Measurements from ENCODE around the gene CDC16. TPM values are rescaled to one million over a fixed set of nuclear protein-coding genes. Genes with fewer than 3 reads are reported as not detected.

The CDC16 gene
- total RNA-seq, 1 donor from 2014 or later, result 40.7 TPM

Other genes starting within 250 kb of the CDC16 start
- gene RASA3, start 102.3 kb upstream of the CDC16 start, total RNA-seq, result 41.0 and 41.5 TPM in 2 replicates
- not detected in 2 replicates for gene CFAP97D2, start 55.6 kb upstream of the CDC16 start, total RNA-seq
- 18.3 and 21.9 TPM in 2 replicates for gene UPF3A, start 46.7 kb downstream of the CDC16 start, total RNA-seq
- gene CHAMP1, start 79.6 kb downstream of the CDC16 start, total RNA-seq, result 10.0 and 13.1 TPM in 2 replicates